ENCODE results near the gene IGLL5. TPM values are rescaled to one million over a fixed set of nuclear protein-coding genes. Genes with fewer than 3 reads are reported as not detected.

Gene IGLL5
- total and polyA plus RNA-seq, 9 of the 15 experiments (the other 6 are each of a cell fraction or from before 2014, with no cell fraction given), result not detected

- TF ChIP-seq ATF4 (CRISPR knock-in tag; IDR thresholded peaks at IDR 0.05), result no peak
- no peak for TF ChIP-seq ZNF146 (CRISPR knock-in tag; IDR thresholded peaks at IDR 0.05; ENCODE audit: unreplicated experiment)
- no peak for TF ChIP-seq RAD21 (CRISPR knock-in tag; conservative IDR thresholded peaks at IDR 0.05 in 1 of 2, IDR thresholded peaks at IDR 0.05 in 1 of 2)
- TF ChIP-seq ZNF445 (CRISPR knock-in tag; IDR thresholded peaks at IDR 0.05; ENCODE audit: low read depth), result no peak
- no peak for TF ChIP-seq PHF8 (IDR thresholded peaks at IDR 0.05; ENCODE audit: borderline replicate concordance, low read length)
- TF ChIP-seq CBX2 (IDR thresholded peaks at IDR 0.05; ENCODE audit: insufficient read depth, low read length, poor library complexity, severe bottlenecking), result no peak
- TF ChIP-seq SNAPC5 (CRISPR knock-in tag; IDR thresholded peaks at IDR 0.05), result no peak
- TF ChIP-seq SIX5 (IDR thresholded peaks at IDR 0.05; ENCODE audit: borderline replicate concordance in 1 of 2, insufficient read depth in 1 of 2, low read depth in 1 of 2, low read length in 2 of 2), result no peak
- TF ChIP-seq KDM4B (IDR thresholded peaks at IDR 0.05; ENCODE audit: borderline replicate concordance in 2 of 2, low read depth in 1 of 2), result peak in 1 of 2 experiments; percentile 35; a peak in 1 of 4 replicates
- TF ChIP-seq ZNF436 (CRISPR knock-in tag; IDR thresholded peaks at IDR 0.05), result no peak
- no peak for TF ChIP-seq NKRF (IDR thresholded peaks at IDR 0.05; ENCODE audit: borderline replicate concordance)
- TF ChIP-seq MXD1 (CRISPR knock-in tag; IDR thresholded peaks at IDR 0.05; ENCODE audit: borderline replicate concordance, poor library complexity, severe bottlenecking), result no peak
- peak in 1 of 2 experiments; percentile 74; a peak in 2 of 4 replicates for TF ChIP-seq FOXA3 (CRISPR knock-in tag; conservative IDR thresholded peaks at IDR 0.05 in 1 of 2, IDR thresholded peaks at IDR 0.05 in 1 of 2)
- TF ChIP-seq ZNF143 (CRISPR knock-in tag; IDR thresholded peaks at IDR 0.05), result no peak; the same call in 1 of the 2 replicates
- no peak for TF ChIP-seq CCAR2 (IDR thresholded peaks at IDR 0.05; ENCODE audit: low read depth, low read length)
- no peak for TF ChIP-seq HNRNPLL (IDR thresholded peaks at IDR 0.05; ENCODE audit: low read depth, low read length, poor library complexity, severe bottlenecking)
- TF ChIP-seq FOXM1 (IDR thresholded peaks at IDR 0.05; ENCODE audit: low read depth), result no peak
- TF ChIP-seq FOXM1 (CRISPR knock-in tag; IDR thresholded peaks at IDR 0.05; ENCODE audit: low read depth), result no peak
- no peak for TF ChIP-seq SP2 (IDR thresholded peaks at IDR 0.05; ENCODE audit: extremely low read depth, low read depth, low read length, poor library complexity, severe bottlenecking)
- 0 out of 2 replicates have a peak, but pooled peaks have one; percentile 34 for TF ChIP-seq TFAP4 (CRISPR knock-in tag; IDR thresholded peaks at IDR 0.05; ENCODE audit: borderline replicate concordance)
- TF ChIP-seq HNRNPH1 (optimal IDR thresholded peaks at IDR 0.05; ENCODE audit: low read depth, low read length), result no peak
Measured at GRCh38 chr22:22893077-22893805, 5.6 kb downstream of the IGLL5 start (continued).

All from K562 (cell line).